Adrenal gland (tissue), 12 donors: ENCODE results near the gene STX18. TPM values are rescaled to one million over a fixed set of nuclear protein-coding genes. Genes with fewer than 3 reads are reported as not detected.

Source experiments
- DNase-seq, 7 donors: peaks; one replicate each; pipeline ENCODE4 v3.0.0-alpha.2; 2019 to 2020
- H3K27ac ChIP-seq, 5 donors: fragments of 200-600 bp; sonication (generic) in 4 of 5; 1 replicate in 3 of 5; 2 replicates in 2 of 5; pipeline versions ENCODE4 v1.5.1 to v1.8.0; 2016 to 2020; ENCODE audit warnings: mild to moderate bottlenecking in 1 of 5
- H3K27me3 ChIP-seq: fragments of 200-600 bp; 2 replicates; pipeline ENCODE4 v1.8.0; 2021
- H3K36me3 ChIP-seq, 2 donors: fragments of 200-600 bp; replicated peaks in 1 of 2; 1 replicate in 1 of 2; 2 replicates in 1 of 2; pipeline versions ENCODE4 v1.5.1 to v1.8.0; 2018 to 2022
- H3K4me1 ChIP-seq, 2 donors: fragments of 200-600 bp; replicated peaks in 1 of 2; 1 replicate in 1 of 2; 2 replicates in 1 of 2; pipeline versions ENCODE4 v1.5.1 to v1.8.0; 2018 to 2021
- H3K4me3 ChIP-seq, 4 donors: fragments of 200-600 bp; sonication (generic) in 3 of 4; one replicate each; pipeline ENCODE4 v1.5.1; 2016 to 2018
- H3K9me3 ChIP-seq, 3 donors: fragments of 200-600 bp; sonication (generic) in 1 of 3; replicated peaks in 1 of 3; 1 replicate in 2 of 3; 2 replicates in 1 of 3; pipeline versions ENCODE4 v1.5.1 to v1.8.0; 2016 to 2021
- CTCF ChIP-seq, 6 experiments: fragments of 450-650 bp in 4 of 6; fragments of 200-600 bp in 2 of 6; sonication (generic) in 1 of 6; IDR thresholded peaks; 1 replicate in 5 of 6; 2 replicates in 1 of 6; pipeline versions ENCODE4 v1.5.1 to v1.8.0; 2016 to 2021; ENCODE audit warnings: antibody characterized with exemption in 6 of 6, mild to moderate bottlenecking in 2 of 6, moderate library complexity in 1 of 6
- POLR2A ChIP-seq, 2 donors: fragments of 450-650 bp; IDR thresholded peaks; one replicate each; pipeline ENCODE4 v1.6.1; 2017; ENCODE audit warnings: antibody characterized with exemption in 2 of 2, mild to moderate bottlenecking in 2 of 2, moderate library complexity in 1 of 2
- WGBS, 4 donors: extraction: QIAGEN DNeasy Blood & Tissue Kit in 2 of 4; methylation state at CpG; one replicate each; pipeline versions ENCODE4 v1.1.5 to v1.1.7; 2013 to 2017; 5-methylcytosine and 5-hydroxymethylcytosine counted together
- intact Hi-C, 2 donors: fragments of 100-400 bp; cut with DNase I; formaldehyde crosslinking; loops; one replicate each; pipeline versions ENCODE4 v1.14.1 to v1.15.0; 2022 to 2023
- polyA plus RNA-seq, 3 donors: library from polyadenylated mRNA; stranded (reverse); fragments of 200-250 nt in 2 of 3; fragments of 350-450 nt in 1 of 3; fragmentation: Illumina TruSeq in 1 of 3; extraction: RNeasy Lipid Tissue Mini Kit (QIAGEN cat#74804) in 1 of 3; gene quantifications; one replicate each; pipeline ENCODE4 v1.2.3, GENCODE V29; 2013 to 2014
- total RNA-seq, 9 donors: library from RNA; depleted of rRNA in 4 of 9; stranded (reverse); fragments of >200 nt in 4 of 9; fragments of 120-200 nt in 1 of 9; fragmentation: NEBNext Ultra II Directional in 1 of 9; extraction: Animal tissue kit (Norgen Biotek cat#: 25700) in 1 of 9; gene quantifications; one replicate each; pipeline versions ENCODE4 v1.1.0 to v1.2.4, GENCODE V29; 2013 to 2023
- donor health status: healthy with polysubstance abuse.
- donor health status: Bipolar disorder and iron deficiency.
- donor health status: DM: yes; HTN: yes; CAD: no.
- donor health status: DM: no; HTN: no; CAD: no.
- donor health status: DM: no; HTN: no; CAD: no.
- donor health status: DM: yes; HTN: yes; CAD: no.

Gene STX18
- total and polyA plus RNA-seq, 12 donors = 28.6 to 88.5 (median 38.1) TPM

DNA sequence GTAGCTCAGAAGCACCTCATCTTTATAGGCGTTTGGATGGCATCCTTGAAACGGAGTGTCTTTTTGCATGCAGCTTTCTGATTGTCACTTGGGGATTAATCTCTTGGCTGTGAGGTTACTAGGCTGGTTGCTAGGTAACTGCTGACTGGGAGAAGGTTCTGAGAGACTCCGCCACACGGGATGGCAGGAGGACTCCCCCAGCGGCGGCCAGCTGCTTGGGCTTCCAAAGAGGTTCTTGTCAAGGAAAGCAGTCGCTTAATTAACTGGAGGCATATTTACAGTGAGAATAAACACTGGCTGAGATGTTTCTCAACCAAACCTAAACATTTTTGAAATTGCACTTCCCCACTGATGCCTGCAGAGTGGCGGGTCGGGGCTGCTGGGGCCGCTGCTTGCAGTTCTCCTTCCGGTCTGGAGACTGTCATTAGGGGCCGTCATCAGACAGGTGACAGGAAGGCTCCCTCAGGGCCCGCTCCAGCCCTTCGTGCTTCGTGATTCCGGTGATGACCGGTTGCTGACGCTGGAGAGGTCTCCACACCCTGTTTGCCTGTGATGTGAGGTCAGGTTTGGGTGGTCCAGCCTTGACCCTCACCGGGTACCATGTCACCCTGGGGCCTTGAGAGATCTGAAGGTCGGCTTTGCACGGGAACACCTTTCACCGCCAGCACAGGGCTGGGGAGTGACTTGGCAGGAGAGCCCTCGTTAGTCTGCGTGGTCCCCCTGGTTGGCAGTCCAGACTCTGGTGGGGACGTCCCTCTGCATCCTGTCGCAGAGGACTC is 145.8 kb downstream of the STX18 start:
- TF ChIP-seq POLR2A (IDR thresholded peaks at IDR 0.05) (no peak), CTCF (IDR thresholded peaks at IDR 0.05) (no peak)
- Histone ChIP-seq H3K36me3 (no peaks in the 10 kb centered on the region), H3K27me3 (no peaks in the 10 kb centered on the region), H3K4me3 (no peak overlapping the region), H3K9me3 (no peaks in the 10 kb centered on the region), H3K4me1 (no peaks in the 10 kb centered on the region), H3K27ac (peak overlapping the region in 1 of 5 donors; percentile 44)
- 32 to 46% (median 39%) methylated on average over 16 to 26 of the region's 26 CpGs for WGBS, 4 donors
- DNase-seq = peak in 1 of 7 donors; percentile 80
- intact Hi-C loops = no loop called here

DNA sequence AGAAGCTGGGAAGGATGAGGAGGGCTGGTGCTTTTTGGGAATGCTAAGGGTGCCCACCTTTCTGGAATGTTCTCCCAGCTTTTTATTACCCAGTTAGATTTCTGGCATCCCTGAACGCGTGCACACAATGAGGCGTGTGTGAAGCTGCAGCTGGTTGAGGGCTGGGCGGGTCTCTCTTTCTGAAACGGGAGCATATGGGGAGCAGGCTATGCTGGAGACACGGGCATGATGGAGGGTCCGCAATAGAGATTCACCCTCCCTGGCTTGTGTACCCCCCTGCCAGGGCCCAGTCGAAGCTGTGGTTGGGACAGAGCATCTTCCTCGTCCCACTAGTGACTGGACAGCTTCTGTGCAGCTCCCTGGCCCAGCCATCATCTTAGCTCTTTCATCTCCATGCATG is 146.5 kb downstream of the STX18 start:
- DNase-seq = no peak
- no peak overlapping the region for H3K4me3 ChIP-seq
- H3K36me3 ChIP-seq = no peaks in the 10 kb centered on the region
- no peaks in the 10 kb centered on the region for H3K9me3 ChIP-seq
- intact Hi-C loops = no loop called here
- no peaks in the 10 kb centered on the region for H3K4me1 ChIP-seq
- no peaks in the 10 kb centered on the region for H3K27me3 ChIP-seq
- peak overlapping the region in 1 of 5 donors; percentile 44 for H3K27ac ChIP-seq
- WGBS, 4 donors = 75 to 85% (median 78%) methylated on average over 9 of the region's 9 CpGs
- TF ChIP-seq CTCF (IDR thresholded peaks at IDR 0.05) (no peak), POLR2A (IDR thresholded peaks at IDR 0.05) (no peak)

GRCh38 chr4:4394644-4395043 is 147.2 kb downstream of the STX18 start:
- WGBS, 4 donors = 54 to 78% (median 70%) methylated on average over 5 to 9 of the region's 9 CpGs
- H3K36me3 ChIP-seq = no peaks in the 10 kb centered on the region
- intact Hi-C loops = no loop called here
- no peak for TF ChIP-seq CTCF (IDR thresholded peaks at IDR 0.05)
- TF ChIP-seq POLR2A (IDR thresholded peaks at IDR 0.05) = no peak
- H3K9me3 ChIP-seq = no peaks in the 10 kb centered on the region
- H3K4me1 ChIP-seq = no peaks in the 10 kb centered on the region
- H3K4me3 ChIP-seq = no peak overlapping the region
- no peaks in the 10 kb centered on the region for H3K27me3 ChIP-seq
- DNase-seq = peak in 2 of 7 donors; percentile 35 to 77
- peak overlapping the region in 1 of 5 donors; percentile 44 for H3K27ac ChIP-seq

GRCh38 chr4:4392501-4393183 is 149.2 kb downstream of the STX18 start:
- TF ChIP-seq POLR2A (IDR thresholded peaks at IDR 0.05) = no peak
- TF ChIP-seq CTCF (IDR thresholded peaks at IDR 0.05) = no peak
- WGBS, 4 donors = 78 to 92% (median 84%) methylated on average over 4 to 13 of the region's 13 CpGs
- no peak overlapping the region for H3K4me3 ChIP-seq
- H3K27ac ChIP-seq = no peak overlapping the region
- H3K36me3 ChIP-seq = no peaks in the 10 kb centered on the region
- H3K4me1 ChIP-seq = peaks cover 0 to under 1% of the 10 kb centered on the region in 2 donors
- intact Hi-C loops = no loop called here
- no peak for DNase-seq
- H3K9me3 ChIP-seq = no peaks in the 10 kb centered on the region
- peaks cover 5% of the 10 kb centered on the region for H3K27me3 ChIP-seq
